HG03457 (cell line): ENCODE data around the gene PERM1.

Experiments used
- ATAC-seq: cut with Tn5 transposase; IDR thresholded peaks from one replicate; pipeline ENCODE4 v1.9.1; 2021; ENCODE audit warnings: moderate number of reproducible peaks; ENCODE audit not compliant: unreplicated experiment

PERM1 gene

DNA sequence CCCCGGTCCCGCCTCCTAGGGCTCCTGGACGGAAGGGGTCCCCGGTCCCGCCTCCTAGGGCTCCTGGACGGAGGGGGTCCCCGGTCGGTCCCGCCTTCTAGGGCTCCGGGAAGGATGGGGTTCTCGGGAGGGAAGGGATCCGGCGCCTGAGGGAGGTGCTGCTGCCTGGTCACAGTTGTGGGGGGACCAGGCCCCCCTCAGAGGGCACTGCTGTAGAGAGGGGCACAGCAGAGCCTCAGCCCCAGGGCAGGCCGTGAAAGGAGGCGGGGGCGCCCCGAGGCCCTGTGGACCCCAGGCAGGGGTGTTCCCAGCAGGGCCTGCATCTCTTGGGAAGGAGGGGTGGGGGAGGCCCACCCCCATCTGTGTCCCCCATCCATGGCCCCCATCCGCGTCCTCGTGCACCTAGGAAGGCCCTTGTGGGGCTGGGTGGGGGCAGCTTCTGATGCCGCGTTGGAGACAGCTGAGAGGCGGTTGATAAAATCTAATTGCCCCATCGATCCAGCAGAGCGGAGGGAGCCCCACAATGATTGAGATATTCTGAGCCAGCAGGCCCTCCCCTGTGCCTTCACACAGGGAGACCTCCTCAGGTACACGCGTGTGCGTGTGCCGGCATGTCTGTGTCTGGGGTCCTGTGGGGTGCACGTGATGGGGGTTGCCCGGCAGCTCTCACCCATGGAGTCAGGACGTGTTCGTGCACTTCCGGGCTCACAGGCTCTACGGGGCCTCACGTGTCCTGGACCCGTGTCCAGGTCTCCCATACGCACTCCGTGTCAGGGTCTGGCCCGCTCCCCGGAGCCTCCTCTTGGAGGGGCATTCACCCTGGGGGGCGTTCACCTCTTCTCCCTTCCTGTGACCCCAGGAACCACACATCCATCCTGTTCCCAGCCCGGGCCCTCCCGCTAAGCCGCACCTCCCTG, 45.3 kb downstream of the PERM1 start:
- no peak for ATAC-seq

DNA sequence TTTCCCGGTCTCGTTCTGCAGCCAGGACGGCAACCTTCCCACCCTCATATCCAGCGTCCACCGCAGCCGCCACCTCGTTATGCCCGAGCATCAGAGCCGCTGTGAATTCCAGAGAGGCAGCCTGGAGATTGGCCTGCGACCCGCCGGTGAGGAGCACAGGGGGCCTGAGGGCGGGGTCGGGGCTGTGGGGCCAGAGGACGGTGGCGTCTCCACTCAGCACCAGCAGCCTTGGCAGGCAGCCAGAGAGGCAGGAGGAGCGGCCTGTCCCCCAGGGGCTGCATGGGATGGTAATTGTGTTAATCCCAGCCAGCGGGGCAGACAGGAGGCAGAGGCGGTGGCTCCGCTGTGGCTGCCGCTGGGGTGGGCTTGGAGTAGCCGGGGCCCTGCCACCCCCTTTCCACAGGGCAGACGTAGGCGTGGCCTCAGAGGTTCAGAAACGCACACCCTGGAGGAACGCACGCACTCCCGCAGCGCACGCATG, 46.1 kb downstream of the PERM1 start:
- ATAC-seq, result no peak

DNA sequence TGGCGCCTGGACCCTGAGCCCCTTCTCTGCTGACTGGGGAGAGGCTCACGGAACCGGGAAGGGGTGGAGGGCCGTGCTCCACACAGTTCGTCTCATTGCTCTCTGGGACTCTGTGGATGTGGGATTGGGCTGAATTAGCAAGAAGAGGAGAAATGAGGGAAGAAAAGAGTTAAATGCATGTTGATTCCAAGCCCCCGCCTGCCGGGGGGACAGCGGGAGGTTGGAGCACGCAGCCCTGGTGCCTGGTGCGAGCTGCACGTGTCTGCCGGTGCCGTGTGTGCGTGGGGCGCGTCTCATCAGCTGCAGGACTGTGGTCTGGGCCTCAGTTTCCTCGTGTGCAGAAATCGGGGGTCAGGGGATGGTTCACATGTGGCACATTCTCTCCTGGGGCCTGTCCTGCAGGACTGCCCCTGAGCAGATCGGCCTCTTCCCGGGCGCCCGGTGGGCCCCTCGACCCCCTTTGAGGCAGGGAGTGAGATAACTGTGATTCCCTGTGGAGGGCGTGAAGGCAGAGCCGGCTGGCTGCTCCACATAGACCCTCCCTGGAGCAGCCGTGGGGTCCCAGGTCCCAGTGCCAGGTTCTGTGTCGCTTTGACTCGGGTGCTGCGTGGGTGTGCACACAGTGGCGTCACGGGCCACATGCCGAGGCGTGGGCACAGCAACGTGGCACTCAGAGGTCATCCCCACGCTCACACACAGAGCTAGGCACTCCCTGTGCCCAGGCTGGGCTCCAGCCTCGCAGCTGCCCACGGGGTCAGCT, 46.7 kb downstream of the PERM1 start:
- no peak for ATAC-seq

DNA sequence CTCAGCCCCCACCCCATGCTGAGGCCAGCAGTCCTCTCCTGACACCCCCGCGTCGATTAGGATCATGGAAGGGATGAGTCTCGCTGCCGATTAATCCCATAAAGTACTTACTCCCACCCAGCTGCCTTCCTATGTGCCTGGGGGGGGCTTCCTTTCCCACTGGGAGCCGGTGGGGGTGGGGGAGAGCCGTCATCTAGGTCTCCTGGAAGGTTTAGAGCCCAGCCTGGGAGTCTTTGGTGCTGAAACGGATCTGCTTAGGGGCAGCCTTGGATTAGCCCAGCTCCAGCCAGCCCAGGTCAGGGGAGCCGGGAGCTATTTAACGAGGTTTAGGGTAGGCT, 48.3 kb downstream of the PERM1 start:
- ATAC-seq, result no peak

DNA sequence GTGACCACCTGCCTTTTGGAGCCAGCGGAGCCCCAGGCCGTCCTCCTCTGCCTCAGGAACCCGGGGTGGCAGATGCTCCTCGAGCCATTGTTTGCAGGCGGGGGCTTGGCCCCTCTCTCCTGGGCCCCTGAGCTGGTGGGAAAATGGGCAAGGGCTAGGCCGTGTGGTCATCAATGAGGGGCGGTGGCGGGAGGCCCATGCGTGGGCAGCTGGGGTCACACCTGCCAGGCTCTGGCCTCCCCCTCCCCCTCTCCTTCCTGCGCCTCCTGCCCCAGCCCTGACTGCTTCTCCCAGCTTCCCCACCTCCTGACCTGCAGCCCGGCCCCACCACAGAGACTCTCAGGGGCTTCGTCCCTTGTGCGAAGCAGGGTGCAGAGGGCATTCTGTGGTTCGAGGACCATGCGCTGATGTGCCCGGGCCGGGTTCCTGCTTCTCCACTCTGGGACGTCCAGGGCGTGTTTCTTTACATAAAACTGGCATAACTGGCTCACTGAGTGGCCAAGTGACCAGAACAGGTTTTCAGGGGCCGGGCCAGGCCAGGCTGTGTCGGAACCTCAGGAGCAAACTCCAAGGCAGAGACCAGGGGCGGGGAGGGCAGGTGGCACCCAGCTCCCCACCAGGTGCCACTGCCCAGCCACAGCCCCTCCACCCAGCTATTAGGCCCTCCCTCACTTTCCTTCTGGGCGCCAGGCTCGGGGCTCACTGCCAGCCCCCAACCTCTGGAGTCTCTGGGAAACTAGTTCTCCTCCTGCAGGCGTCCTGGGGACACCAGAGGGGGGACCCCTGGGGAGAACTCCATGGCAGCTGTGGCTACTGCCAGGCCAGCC, 48.9 kb downstream of the PERM1 start:
- ATAC-seq, result no peak

DNA sequence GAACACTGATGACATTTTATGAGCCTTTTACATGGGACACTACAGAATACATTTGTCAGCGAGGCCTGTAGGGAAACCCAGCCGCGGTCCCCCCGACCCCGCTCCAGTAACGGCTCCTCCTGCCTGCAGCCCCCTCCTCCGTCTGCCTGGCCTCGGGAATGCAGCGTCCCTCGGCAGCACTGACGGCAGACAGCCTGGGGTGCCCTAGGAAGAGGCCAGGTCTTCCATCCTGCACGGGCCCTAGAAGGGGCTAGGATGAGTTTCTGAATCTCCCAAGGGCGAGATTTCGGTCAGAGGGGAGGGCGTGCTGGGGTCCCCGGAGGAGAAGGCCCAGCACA, 49.8 kb downstream of the PERM1 start:
- ATAC-seq, result no peak

DNA sequence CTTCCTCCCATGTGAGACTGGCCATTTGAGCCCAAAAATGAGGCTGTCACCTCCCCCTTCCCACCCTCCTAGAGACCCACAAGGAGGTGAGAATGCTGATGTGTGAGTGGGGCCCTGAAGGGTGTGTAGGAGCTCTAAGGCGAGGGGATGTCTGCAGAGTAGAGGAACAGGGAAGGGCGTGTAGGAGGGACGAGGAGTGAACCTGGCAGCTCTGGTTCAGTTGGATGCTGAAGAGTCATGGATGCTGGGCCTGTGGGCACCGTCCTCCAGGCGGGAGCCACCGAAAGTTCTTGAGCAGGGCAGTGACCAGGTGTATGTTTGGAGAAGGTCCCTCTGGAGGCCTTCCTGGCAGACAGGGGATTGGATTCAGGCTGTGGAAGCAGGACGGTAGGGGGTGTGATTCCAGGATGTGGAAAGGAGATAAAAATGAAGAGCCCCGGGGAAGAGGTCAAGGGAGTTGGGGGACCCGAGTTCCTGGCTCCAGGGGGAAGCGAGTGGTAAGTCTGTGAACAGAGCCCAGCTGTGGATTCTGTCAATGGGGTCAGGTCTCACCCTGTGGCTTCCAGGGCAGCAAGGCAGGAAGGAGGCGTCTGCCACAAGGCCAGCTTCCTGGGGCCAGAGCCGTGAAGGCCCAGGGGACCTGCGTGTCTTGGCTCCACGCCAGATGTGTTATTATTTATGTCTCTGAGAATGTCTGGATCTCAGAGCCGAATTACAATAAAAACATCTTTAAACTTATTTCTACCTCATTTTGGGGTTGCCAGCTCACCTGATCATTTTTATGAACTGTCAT, 50.3 kb downstream of the PERM1 start:
- ATAC-seq, result no peak

DNA sequence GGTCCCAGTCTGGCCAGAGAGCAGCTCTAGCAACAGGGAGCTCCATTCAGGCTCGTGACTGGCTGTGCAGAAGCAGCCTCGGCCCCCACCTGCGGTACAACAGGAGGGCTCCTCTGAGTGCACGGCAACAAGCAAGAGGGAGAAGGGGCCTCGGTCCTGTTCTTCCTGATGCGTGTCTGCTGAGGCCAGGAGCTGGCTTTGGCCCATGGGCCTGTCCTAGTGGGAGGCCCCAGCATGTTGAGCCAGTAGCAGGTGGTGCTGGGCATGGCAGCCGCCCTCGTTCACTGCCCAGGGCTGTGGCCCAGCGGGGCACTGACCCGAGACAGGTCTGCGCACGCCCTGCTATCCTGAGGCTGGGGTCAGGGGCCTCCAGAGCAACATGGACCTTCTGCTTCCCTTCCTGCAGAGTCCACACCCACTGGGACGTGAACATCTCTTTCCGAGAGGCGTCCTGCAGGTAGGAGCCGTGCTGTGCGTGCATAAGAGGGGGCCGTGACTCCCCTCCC, 51.2 kb downstream of the PERM1 start:
- ATAC-seq, result no peak

DNA sequence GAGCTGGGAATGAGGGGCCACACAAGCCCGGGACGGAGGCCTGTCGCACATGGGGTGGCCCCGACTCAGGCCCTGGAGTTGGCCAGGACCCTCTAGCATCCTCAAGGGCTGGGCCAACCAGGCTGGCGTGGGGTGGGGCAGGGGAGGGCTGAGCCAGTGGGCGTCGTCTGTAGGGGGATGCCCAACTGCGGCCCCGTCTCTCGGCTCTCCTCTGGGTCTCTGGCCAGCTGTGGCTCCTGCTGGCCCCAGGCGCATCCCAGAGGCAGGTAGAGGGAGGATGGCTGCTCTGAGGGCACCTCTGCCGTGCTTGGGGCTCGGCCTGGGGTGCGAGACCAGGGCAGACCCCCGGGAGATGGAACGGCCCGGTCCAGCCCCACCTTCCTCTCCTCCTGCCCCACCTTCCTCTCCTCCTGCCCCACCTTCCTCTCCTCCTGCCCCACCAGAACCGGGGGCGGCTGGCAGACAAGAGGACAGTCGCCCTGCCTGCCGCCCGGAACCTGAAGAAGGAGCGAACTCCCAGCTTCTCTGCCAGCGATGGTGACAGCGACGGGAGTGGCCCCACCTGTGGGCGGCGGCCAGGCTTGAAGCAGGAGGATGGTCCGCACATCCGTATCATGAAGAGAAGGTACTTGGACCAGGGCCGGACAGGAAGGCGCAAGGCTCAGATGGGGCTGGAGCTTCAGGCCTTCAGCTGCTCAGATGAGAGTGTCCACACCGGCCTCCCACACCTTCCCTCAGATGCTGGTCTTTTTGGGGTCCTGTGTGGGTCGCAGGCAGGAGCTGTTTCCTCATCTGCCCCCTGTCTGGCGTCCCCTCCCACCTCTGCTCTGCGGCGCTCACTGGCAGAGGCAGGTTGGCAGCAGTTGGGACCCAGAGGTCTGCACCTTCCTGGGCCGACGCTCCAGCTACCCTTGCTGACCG, 51.9 kb downstream of the PERM1 start:
- ATAC-seq, result no peak

DNA sequence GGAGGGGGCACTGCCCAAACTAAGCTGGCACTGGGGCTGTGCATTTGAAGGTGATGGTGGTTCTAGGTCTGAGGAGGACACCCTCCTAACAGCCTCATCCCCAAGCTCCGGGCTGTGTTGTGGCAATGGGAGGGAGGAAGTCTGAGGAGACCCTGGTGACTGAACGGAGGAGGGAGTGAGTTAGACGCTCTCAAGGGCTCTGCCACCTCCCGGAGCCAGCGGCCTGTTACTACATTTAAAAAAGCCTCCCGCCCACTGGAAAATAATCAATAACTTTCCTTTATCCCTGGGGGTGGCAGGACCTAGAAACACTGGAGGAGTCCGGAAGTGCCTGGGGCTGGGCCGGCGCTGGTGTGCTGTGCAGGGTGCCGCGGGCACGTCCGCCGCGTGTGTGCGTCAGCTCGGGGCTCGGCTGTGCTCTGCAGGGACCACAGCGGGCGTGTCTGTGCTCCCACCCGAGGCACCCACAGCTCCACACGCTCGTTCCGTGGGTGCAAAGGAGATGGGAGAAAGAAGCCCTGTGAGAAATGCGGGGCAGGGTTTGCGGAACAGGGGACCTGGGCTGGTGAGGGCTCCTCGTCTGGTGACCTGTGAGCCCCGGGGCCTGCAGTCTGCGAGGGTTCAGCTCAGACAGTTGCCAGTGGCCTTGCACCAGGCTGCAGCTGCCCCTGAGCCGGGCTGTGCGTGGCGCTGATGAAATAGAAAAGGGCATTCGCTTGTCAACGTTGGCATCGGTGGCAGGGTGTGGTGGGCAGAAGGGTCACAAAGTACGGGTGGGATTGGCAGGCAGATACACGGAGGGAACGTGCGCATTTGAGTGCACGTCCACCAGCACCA, 52.9 kb downstream of the PERM1 start:
- ATAC-seq, result no peak

DNA sequence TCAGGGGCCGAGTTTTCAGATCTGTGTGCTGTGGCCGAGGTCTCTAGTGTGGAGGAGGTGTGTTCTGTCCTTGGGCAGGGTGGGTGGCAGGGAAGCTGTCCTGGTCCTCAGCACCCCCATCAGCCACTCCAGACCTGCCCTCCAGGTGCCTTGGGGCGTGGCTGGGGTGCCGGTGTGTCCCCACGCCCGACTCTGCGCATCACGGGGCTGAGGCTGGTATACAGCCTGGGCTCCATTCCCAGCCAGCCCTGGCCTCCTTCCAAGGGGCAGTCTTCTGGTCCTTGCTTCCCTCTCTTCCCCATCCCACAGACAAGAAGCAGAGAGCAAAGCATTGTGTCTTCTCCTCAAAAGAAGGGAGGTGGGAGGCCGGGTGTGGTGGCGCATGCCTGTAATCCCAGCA, 54.1 kb downstream of the PERM1 start:
- no peak for ATAC-seq

DNA sequence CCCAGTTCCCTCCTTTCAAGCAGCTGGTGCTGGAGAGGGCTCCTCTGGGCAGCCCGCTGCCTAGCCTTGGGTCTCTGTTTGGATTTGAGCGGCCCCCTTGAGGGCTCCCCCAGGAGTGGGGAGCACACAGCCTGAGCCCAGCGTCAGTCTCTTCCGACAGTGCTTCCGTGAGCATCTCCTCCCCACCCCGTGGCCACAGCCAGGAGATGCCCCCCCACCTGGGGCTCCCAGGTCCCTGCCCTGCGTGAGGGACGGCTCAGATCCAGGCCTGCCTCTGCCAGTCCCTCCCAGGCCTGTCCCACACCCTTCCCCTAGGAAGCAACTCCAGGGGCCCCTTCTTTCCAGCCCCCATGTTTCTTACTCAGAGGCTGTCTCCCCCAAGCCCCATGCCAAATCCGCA, 54.7 kb downstream of the PERM1 start:
- ATAC-seq, result no peak

DNA sequence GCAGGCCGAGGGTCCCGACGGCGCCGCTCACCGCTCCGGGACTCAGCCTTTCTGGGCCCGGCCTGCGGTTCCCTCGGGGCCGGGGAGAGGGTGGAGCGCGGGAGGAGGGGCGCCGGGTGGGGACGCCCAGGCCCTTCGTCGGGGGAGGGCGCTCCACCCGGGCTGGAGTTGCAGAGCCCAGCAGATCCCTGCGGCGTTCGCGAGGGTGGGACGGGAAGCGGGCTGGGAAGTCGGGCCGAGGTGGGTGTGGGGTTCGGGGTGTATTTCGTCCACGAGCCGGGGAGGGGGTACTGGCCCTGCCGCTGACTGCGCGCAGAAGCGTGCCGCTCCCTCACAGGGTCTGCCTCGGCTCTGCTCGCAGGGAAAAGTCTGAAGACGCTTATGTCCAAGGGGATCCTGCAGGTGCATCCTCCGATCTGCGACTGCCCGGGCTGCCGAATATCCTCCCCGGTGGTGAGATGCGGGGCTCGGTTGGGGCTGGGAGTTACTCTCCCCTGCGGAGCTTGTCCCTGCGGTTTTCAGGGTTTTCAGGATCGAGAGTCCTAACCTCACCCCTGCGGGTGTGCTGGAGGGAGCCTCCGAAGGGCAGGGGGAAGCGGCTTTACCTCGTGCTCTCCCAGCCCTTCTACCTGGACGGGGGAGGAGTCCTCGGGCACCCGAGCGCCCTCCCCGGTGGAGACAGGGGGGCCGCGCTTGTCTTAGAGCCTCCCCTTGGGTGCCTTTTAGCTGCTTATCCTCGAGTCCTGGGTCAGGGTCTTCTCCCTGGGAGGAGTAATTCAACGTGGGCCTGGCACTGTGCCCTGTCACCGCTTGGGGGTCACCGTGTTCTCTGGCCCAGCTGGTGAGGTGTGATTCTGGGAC, 56.1 kb downstream of the PERM1 start:
- ATAC-seq, result no peak
